ENCODE data around the gene CNOT11.
A peak's percentile ranks its signal among the peaks of the same experiment; 100 is the strongest.

CNOT11 gene

GRCh38 chr2:101302016-101302415 is 49.3 kb downstream of the CNOT11 start:
- no peak for TF ChIP-seq TOX (CRISPR knock-in tag; IDR thresholded peaks at IDR 0.05; ENCODE audit: borderline replicate concordance)
- no peak for ATAC-seq

GRCh38 chr2:101303688-101304087 is 51.0 kb downstream of the CNOT11 start:
- no peak for ATAC-seq
- TF ChIP-seq ZNF70 (CRISPR knock-in tag; IDR thresholded peaks at IDR 0.05) (no peak), ZFP3 (CRISPR knock-in tag; IDR thresholded peaks at IDR 0.05) (no peak), BACH2 (CRISPR knock-in tag; IDR thresholded peaks at IDR 0.05; ENCODE audit: borderline replicate concordance) (no peak), SNAI2 (CRISPR knock-in tag; IDR thresholded peaks at IDR 0.05) (no peak), ISL1 (CRISPR knock-in tag; IDR thresholded peaks at IDR 0.05) (no peak), RARB (CRISPR knock-in tag; IDR thresholded peaks at IDR 0.05) (no peak), TCF4 (CRISPR knock-in tag; IDR thresholded peaks at IDR 0.05; ENCODE audit: borderline replicate concordance) (no peak), ZNF8 (CRISPR knock-in tag; IDR thresholded peaks at IDR 0.05) (no peak)
- TF ChIP-seq, protein P1, sequence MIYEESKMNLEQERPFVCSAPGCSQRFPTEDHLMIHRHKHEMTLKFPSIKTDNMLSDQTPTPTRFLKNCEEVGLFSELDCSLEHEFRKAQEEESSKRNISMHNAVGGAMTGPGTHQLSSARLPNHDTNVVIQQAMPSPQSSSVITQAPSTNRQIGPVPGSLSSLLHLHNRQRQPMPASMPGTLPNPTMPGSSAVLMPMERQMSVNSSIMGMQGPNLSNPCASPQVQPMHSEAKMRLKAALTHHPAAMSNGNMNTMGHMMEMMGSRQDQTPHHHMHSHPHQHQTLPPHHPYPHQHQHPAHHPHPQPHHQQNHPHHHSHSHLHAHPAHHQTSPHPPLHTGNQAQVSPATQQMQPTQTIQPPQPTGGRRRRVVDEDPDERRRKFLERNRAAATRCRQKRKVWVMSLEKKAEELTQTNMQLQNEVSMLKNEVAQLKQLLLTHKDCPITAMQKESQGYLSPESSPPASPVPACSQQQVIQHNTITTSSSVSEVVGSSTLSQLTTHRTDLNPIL (CRISPR knock-in tag; IDR thresholded peaks at IDR 0.05; ENCODE audit: low read depth): no peak

DNA sequence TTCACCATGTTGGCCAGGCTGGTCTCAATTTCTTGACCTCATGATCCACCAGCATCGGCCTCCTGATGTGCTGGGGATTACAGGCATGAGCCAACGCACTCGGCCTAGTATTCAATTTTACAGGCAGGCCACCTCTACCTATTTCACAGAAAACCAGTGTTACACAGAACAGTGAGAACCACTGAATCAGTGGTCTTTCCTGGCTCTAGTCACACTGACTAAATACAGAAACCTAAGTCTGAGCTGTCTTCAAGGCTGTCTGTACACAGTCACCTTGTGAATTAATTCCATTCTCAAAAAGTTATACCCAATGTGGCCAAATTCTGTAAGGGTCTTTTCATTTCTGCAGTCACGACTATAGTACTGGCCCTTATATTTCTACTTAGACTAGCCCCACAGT is 52.3 kb downstream of the CNOT11 start:
- TF ChIP-seq TOX (CRISPR knock-in tag; IDR thresholded peaks at IDR 0.05; ENCODE audit: borderline replicate concordance) (no peak), ISL1 (CRISPR knock-in tag; IDR thresholded peaks at IDR 0.05) (no peak), ZFP3 (CRISPR knock-in tag; IDR thresholded peaks at IDR 0.05) (no peak), TCF4 (CRISPR knock-in tag; IDR thresholded peaks at IDR 0.05; ENCODE audit: borderline replicate concordance) (no peak), POU6F1 (CRISPR knock-in tag; IDR thresholded peaks at IDR 0.05; ENCODE audit: borderline replicate concordance, low read depth) (no peak), ZNF565 (CRISPR knock-in tag; conservative IDR thresholded peaks at IDR 0.05; ENCODE audit: low read depth) (no peak), ARNTL (CRISPR knock-in tag; IDR thresholded peaks at IDR 0.05; ENCODE audit: borderline replicate concordance, low read depth) (no peak), SNAI2 (CRISPR knock-in tag; IDR thresholded peaks at IDR 0.05) (no peak), CSDC2 (CRISPR knock-in tag; IDR thresholded peaks at IDR 0.05) (no peak), PPARA (CRISPR knock-in tag; IDR thresholded peaks at IDR 0.05; ENCODE audit: borderline replicate concordance) (no peak), CSRNP3 (CRISPR knock-in tag; IDR thresholded peaks at IDR 0.05) (no peak)
- ATAC-seq: no peak

GRCh38 chr2:101305492-101306078 is 52.9 kb downstream of the CNOT11 start:
- TF ChIP-seq POU6F1 (CRISPR knock-in tag; IDR thresholded peaks at IDR 0.05; ENCODE audit: borderline replicate concordance, low read depth) (no peak), PPARA (CRISPR knock-in tag; IDR thresholded peaks at IDR 0.05; ENCODE audit: borderline replicate concordance) (no peak), ARNTL (CRISPR knock-in tag; IDR thresholded peaks at IDR 0.05; ENCODE audit: borderline replicate concordance, low read depth) (no peak), SNAI2 (CRISPR knock-in tag; IDR thresholded peaks at IDR 0.05) (no peak), RARB (CRISPR knock-in tag; IDR thresholded peaks at IDR 0.05) (no peak), TSHZ2 (CRISPR knock-in tag; IDR thresholded peaks at IDR 0.05) (no peak), CSDC2 (CRISPR knock-in tag; IDR thresholded peaks at IDR 0.05) (no peak)
- TF ChIP-seq, protein P1 (CRISPR knock-in tag; IDR thresholded peaks at IDR 0.05; ENCODE audit: low read depth): no peak
- TF ChIP-seq, protein P2, sequence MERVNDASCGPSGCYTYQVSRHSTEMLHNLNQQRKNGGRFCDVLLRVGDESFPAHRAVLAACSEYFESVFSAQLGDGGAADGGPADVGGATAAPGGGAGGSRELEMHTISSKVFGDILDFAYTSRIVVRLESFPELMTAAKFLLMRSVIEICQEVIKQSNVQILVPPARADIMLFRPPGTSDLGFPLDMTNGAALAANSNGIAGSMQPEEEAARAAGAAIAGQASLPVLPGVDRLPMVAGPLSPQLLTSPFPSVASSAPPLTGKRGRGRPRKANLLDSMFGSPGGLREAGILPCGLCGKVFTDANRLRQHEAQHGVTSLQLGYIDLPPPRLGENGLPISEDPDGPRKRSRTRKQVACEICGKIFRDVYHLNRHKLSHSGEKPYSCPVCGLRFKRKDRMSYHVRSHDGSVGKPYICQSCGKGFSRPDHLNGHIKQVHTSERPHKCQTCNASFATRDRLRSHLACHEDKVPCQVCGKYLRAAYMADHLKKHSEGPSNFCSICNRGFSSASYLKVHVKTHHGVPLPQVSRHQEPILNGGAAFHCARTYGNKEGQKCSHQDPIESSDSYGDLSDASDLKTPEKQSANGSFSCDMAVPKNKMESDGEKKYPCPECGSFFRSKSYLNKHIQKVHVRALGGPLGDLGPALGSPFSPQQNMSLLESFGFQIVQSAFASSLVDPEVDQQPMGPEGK (CRISPR knock-in tag; IDR thresholded peaks at IDR 0.05; ENCODE audit: borderline replicate concordance): no peak
- ATAC-seq: peak; percentile 61
